Measurements from ENCODE around the gene LPAR4.
"Not testable (repeated sequence)": the region's sequence is repeated elsewhere in the genome, so short reads cannot be mapped to it uniquely, and the experiment has no call there.

The LPAR4 gene

DNA sequence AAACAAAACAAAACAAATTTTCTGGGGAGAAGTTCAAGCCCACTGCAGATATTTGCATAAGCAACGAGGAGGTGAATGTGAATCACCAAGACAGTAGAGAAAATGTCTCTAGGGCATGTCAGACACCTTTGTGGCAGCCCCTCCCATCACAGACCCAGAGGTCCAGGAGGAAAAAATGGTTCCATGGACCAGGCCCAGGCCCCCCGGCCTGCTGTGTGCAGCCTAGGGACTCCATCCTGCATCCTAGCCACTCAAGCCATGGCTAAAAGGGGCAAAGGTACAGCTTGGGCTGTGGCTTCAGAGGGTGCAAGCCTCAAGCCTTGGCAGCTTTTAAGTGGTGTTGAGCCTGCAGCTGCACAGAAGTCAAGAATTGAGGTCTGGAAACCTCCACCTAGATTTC is 54.0 kb downstream of the LPAR4 start:
- no peaks in the 10 kb centered on the region for H3K36me3 Mint-ChIP-seq (ENCODE audit: low read depth)

DNA sequence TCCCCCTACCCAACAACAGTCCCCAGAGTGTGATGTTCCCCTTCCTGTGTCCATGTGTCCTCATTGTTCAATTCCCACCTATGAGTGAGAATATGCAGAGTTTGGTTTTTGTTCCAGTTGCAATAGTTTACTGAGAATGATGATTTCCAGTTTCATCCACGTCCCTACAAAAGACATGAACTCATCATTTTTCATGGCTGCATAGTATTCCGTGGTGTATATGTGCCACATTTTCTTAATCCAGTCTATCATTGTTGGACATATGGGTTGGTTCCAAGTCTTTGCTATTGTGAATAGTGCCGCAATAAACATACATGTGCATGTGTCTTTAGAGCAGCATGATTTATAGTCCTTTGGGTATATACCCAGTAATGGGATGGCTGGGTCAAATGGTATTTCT is 55.0 kb downstream of the LPAR4 start:
- H3K9me3 Mint-ChIP-seq, result peaks cover 19% of the 10 kb centered on the region
- H3K27ac Mint-ChIP-seq; H3K36me3 Mint-ChIP-seq (ENCODE audit: low read depth); H3K4me1 Mint-ChIP-seq; H3K27me3 Mint-ChIP-seq (ENCODE audit: low read depth); H3K4me3 Mint-ChIP-seq: not testable (repeated sequence)

More for the DNA sequence above, 54.0 kb downstream of the LPAR4 start:
- Mint-ChIP-seq H3K9me3 (peaks cover 15% of the 10 kb centered on the region), H3K27me3 (ENCODE audit: low read depth) (no peaks in the 10 kb centered on the region), H3K27ac (no peak overlapping the region), H3K4me1 (no peaks in the 10 kb centered on the region), H3K4me3 (no peak overlapping the region)
- TF ChIP-seq, protein P1, sequence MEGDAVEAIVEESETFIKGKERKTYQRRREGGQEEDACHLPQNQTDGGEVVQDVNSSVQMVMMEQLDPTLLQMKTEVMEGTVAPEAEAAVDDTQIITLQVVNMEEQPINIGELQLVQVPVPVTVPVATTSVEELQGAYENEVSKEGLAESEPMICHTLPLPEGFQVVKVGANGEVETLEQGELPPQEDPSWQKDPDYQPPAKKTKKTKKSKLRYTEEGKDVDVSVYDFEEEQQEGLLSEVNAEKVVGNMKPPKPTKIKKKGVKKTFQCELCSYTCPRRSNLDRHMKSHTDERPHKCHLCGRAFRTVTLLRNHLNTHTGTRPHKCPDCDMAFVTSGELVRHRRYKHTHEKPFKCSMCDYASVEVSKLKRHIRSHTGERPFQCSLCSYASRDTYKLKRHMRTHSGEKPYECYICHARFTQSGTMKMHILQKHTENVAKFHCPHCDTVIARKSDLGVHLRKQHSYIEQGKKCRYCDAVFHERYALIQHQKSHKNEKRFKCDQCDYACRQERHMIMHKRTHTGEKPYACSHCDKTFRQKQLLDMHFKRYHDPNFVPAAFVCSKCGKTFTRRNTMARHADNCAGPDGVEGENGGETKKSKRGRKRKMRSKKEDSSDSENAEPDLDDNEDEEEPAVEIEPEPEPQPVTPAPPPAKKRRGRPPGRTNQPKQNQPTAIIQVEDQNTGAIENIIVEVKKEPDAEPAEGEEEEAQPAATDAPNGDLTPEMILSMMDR (IDR thresholded peaks at IDR 0.05; ENCODE audit: unreplicated experiment in 3 of 3), result no peak

All from nephron (organoid).